ENCODE measurements around the gene ACAA1. TPM values are rescaled to one million over a fixed set of nuclear protein-coding genes. Genes with fewer than 3 reads are reported as not detected.

The ACAA1 gene
- total and polyA plus RNA-seq, 2 experiments from 2014 or later = 21.4 to 26.6 TPM

- no peak for TF ChIP-seq ZNF462 (CRISPR knock-in tag; IDR thresholded peaks at IDR 0.05)
- no peak for TF ChIP-seq CREB1 (CRISPR knock-in tag; IDR thresholded peaks at IDR 0.05; ENCODE audit: low read depth)
These were observed 28.8 kb downstream of the ACAA1 start (continued) for GRCh38 chr3:38107911-38108648.

DNA sequence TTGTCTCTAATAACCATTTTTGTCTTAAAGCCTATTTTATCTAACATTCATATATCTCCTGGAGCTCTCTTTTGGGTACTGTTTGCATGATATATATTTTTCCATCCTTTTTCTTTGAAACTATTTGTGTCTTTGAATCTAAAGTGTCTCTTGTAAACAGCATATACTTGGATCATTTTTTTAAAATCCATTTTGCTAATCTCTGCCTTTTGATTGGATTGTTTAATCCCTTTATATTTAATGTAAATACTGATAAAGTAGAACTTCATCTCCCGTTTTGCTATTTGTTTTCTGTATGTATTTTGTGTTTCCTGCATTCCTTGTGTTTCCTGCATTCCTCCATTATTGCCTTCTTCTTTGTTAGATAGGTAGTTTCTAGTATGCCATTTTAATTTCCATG is 31.4 kb downstream of the ACAA1 start:
- no peaks in the 10 kb centered on the region for H3K27me3 ChIP-seq (ENCODE audit: insufficient read depth)

More for the DNA sequence above, 31.4 kb downstream of the ACAA1 start:
- H3K4me3 Mint-ChIP-seq = no peak overlapping the region
- H3K4me1 ChIP-seq (ENCODE audit: insufficient read depth) = peaks cover under 1% of the 10 kb centered on the region; the same call in 1 of the 2 replicates
- H4K20me1 ChIP-seq (replicated peaks; ENCODE audit: insufficient read depth) = no peaks in the 10 kb centered on the region
- H3K27ac ChIP-seq (ENCODE audit: low read depth) = no peak overlapping the region
- no peaks in the 10 kb centered on the region for H3K79me2 ChIP-seq (replicated peaks; ENCODE audit: insufficient read depth)
- H2AFZ ChIP-seq = no peak overlapping the region
- peaks cover 10% of the 10 kb centered on the region for H3K4me1 Mint-ChIP-seq
- no peak overlapping the region for H3K27ac Mint-ChIP-seq
- H3K36me3 Mint-ChIP-seq (ENCODE audit: low read depth) = no peaks in the 10 kb centered on the region
- no peaks in the 10 kb centered on the region for H3K36me3 ChIP-seq (ENCODE audit: insufficient read depth)
- peaks cover 10% of the 10 kb centered on the region for H3K27me3 Mint-ChIP-seq (ENCODE audit: insufficient read depth, low read depth, poor library complexity)
- H3K4me2 ChIP-seq = no peak overlapping the region
- ATAC-seq (no peak), DNase-seq (ENCODE audit: low spot score) (no peak)
- H3K4me3 ChIP-seq = no peak overlapping the region
- peaks cover 8% of the 10 kb centered on the region; the same call in 2 of the 3 replicates for H3K9me3 Mint-ChIP-seq
- no peak for TF ChIP-seq EZH2 (IDR thresholded peaks at IDR 0.05; ENCODE audit: low read depth, unreplicated experiment)
- no peak for TF ChIP-seq STAT1 (IDR thresholded peaks at IDR 0.05; ENCODE audit: unreplicated experiment)
- TF ChIP-seq ZNF114 (CRISPR knock-in tag; IDR thresholded peaks at IDR 0.05) = no peak
- no peak for TF ChIP-seq NANOG (IDR thresholded peaks at IDR 0.05; ENCODE audit: borderline replicate concordance)
- TF ChIP-seq POLR2AphosphoS5 (IDR thresholded peaks at IDR 0.05; ENCODE audit: low read depth) = no peak
- no peak for TF ChIP-seq CREB1 (CRISPR knock-in tag; IDR thresholded peaks at IDR 0.05; ENCODE audit: low read depth)
- no peaks in the 10 kb centered on the region for H3K9me2 ChIP-seq (ENCODE audit: insufficient read depth)
- H3F3A ChIP-seq (replicated peaks; ENCODE audit: low read depth) = no peaks in the 10 kb centered on the region

All from GM23338 (cell line).